ENCODE measurements around the gene TMEM200A.

DNA sequence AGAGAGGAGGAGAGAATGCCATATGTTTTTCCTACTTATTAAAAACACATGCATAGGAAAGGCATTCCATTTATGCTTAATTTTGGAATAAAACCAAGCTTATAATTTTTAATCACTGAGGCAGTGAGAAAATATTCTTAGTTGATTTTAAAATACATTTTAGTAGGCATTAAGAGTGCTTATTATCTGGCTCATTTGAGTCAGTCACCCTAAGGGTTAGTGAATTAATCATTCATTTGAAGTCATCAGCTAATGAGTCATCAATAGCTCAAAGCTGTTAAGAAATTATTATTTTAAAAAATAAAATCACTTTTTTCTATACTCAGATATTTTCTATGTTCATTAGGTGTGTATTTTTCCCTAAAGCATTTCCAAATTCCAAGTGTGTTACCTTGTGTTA is 81.6 kb downstream of the TMEM200A start:
- TF ChIP-seq CTCF (IDR thresholded peaks at IDR 0.05; ENCODE audit: extremely low read depth in 1 of 2, insufficient read depth in 1 of 2, low read depth in 1 of 2, low read length in 2 of 2) (no peak), POLR2A (IDR thresholded peaks at IDR 0.05; ENCODE audit: low read depth, low read length) (no peak), POLR2AphosphoS5 (IDR thresholded peaks at IDR 0.05; ENCODE audit: insufficient read depth, low read depth, low read length) (no peak), FOS (IDR thresholded peaks at IDR 0.05; ENCODE audit: borderline replicate concordance, insufficient read depth, low read length) (peak; percentile 33)

Measured in endothelial cell of umbilical vein (primary cell).